HepG2 (cell line): ENCODE data around the gene MGAT2. TPM values are rescaled to one million over a fixed set of nuclear protein-coding genes. Genes with fewer than 3 reads are reported as not detected.

Experiments used
- ATAD3A ChIP-seq: sonication (generic); formaldehyde crosslinking; IDR thresholded peaks from 2 replicates; pipeline ENCODE4 v1.4.0; 2020; ENCODE audit warnings: missing genetic modification reagents
- CHCHD3 ChIP-seq: sonication (generic); formaldehyde crosslinking; IDR thresholded peaks from 2 replicates; pipeline ENCODE4 v1.8.0; 2022; ENCODE audit warnings: mild to moderate bottlenecking, missing genetic modification reagents, moderate library complexity
- CSRNP1 ChIP-seq: sonication (generic); formaldehyde crosslinking; IDR thresholded peaks from 2 replicates; pipeline ENCODE4 v1.8.1; 2023; ENCODE audit warnings: mild to moderate bottlenecking, missing genetic modification reagents
- DDIT3 ChIP-seq: sonication (generic); formaldehyde crosslinking; IDR thresholded peaks from 2 replicates; pipeline ENCODE4 v1.4.0; 2020; ENCODE audit warnings: mild to moderate bottlenecking, missing genetic modification reagents
- KAT7 ChIP-seq: IDR thresholded peaks from 2 replicates; pipeline ENCODE4 v1.6.1; 2018; ENCODE audit warnings: borderline replicate concordance, missing compliant biosample characterization
- KDM1A ChIP-seq: IDR thresholded peaks from 2 replicates; pipeline ENCODE4 v1.6.1; 2016; ENCODE audit warnings: missing compliant biosample characterization
- KDM5B ChIP-seq: sonication (generic); formaldehyde crosslinking; IDR thresholded peaks from 2 replicates; pipeline ENCODE4 v1.4.0; 2020; ENCODE audit warnings: missing genetic modification reagents, mild to moderate bottlenecking, borderline replicate concordance
- LRRFIP1 ChIP-seq: sonication (generic); formaldehyde crosslinking; conservative IDR thresholded peaks from 2 replicates; pipeline ENCODE4 v1.4.0; 2020; ENCODE audit warnings: missing genetic modification reagents
- MAFK ChIP-seq, 2 experiments: IDR thresholded peaks in 1 of 2; conservative IDR thresholded peaks in 1 of 2; 2 replicates each; pipeline ENCODE4 v1.6.1; 2011; ENCODE audit warnings: improper control_type of control experiment in 2 of 2, low read length in 2 of 2
- NAIF1 ChIP-seq: sonication (generic); formaldehyde crosslinking; IDR thresholded peaks from 2 replicates; pipeline ENCODE4 v1.5.0; 2020; ENCODE audit warnings: mild to moderate bottlenecking, missing genetic modification reagents, borderline replicate concordance
- NFE2L2 ChIP-seq: fragments of 150-350 bp; IDR thresholded peaks from 2 replicates; pipeline ENCODE4 v1.6.1; 2014; ENCODE audit warnings: low read length
- PTBP1 ChIP-seq: fragments of 200-400 bp; formaldehyde crosslinking; IDR thresholded peaks from 2 replicates; pipeline ENCODE4 v1.6.1; 2018; ENCODE audit warnings: low read length, low read depth; ENCODE audit not compliant: poor library complexity, severe bottlenecking
- SP2 ChIP-seq: sonication (generic); formaldehyde crosslinking; IDR thresholded peaks from 2 replicates; pipeline ENCODE4 v1.5.1; 2020; ENCODE audit warnings: mild to moderate bottlenecking, missing genetic modification reagents
- U2AF2 ChIP-seq: fragments of 200-400 bp; formaldehyde crosslinking; IDR thresholded peaks from 2 replicates; pipeline ENCODE4 v1.6.1; 2017; ENCODE audit warnings: low read depth, mild to moderate bottlenecking, low read length
- ZKSCAN5 ChIP-seq: sonication (generic); formaldehyde crosslinking; IDR thresholded peaks from 2 replicates; pipeline ENCODE4 v1.5.1; 2020; ENCODE audit warnings: mild to moderate bottlenecking, missing genetic modification reagents
- ZMYM2 ChIP-seq: sonication (generic); formaldehyde crosslinking; IDR thresholded peaks from 2 replicates; pipeline ENCODE4 v1.8.0; 2022; ENCODE audit warnings: mild to moderate bottlenecking, missing genetic modification reagents
- ZNF225 ChIP-seq: sonication (generic); formaldehyde crosslinking; IDR thresholded peaks from 2 replicates; pipeline ENCODE4 v1.4.0; 2020; ENCODE audit warnings: mild to moderate bottlenecking, missing genetic modification reagents
- ZNF260 ChIP-seq: sonication (generic); formaldehyde crosslinking; IDR thresholded peaks from 2 replicates; pipeline ENCODE4 v1.4.0; 2020; ENCODE audit warnings: missing genetic modification reagents, low read depth, mild to moderate bottlenecking, borderline replicate concordance
- ZNF350 ChIP-seq: sonication (generic); formaldehyde crosslinking; IDR thresholded peaks from 2 replicates; pipeline ENCODE4 v1.4.0; 2020; ENCODE audit warnings: mild to moderate bottlenecking, low read depth, missing genetic modification reagents, borderline replicate concordance
- ZNF44 ChIP-seq: sonication (generic); formaldehyde crosslinking; IDR thresholded peaks from 2 replicates; pipeline ENCODE4 v1.5.1; 2020; ENCODE audit warnings: mild to moderate bottlenecking, missing genetic modification reagents
- ZNF547 ChIP-seq: sonication (generic); formaldehyde crosslinking; IDR thresholded peaks from 2 replicates; pipeline ENCODE4 v1.5.1; 2020; ENCODE audit warnings: mild to moderate bottlenecking, missing genetic modification reagents
- ZNF556 ChIP-seq: sonication (generic); formaldehyde crosslinking; IDR thresholded peaks from 2 replicates; pipeline ENCODE4 v1.4.0; 2020; ENCODE audit warnings: mild to moderate bottlenecking, missing genetic modification reagents, borderline replicate concordance
- ZNF562 ChIP-seq: sonication (generic); formaldehyde crosslinking; IDR thresholded peaks from 2 replicates; pipeline ENCODE4 v1.8.0; 2022; ENCODE audit warnings: missing genetic modification reagents, borderline replicate concordance
- ZNF737 ChIP-seq: sonication (generic); formaldehyde crosslinking; IDR thresholded peaks from 2 replicates; pipeline ENCODE4 v1.5.0; 2020; ENCODE audit warnings: missing genetic modification reagents, mild to moderate bottlenecking, borderline replicate concordance
- ZNF75D ChIP-seq: sonication (generic); formaldehyde crosslinking; IDR thresholded peaks from 2 replicates; pipeline ENCODE4 v1.8.1; 2023; ENCODE audit warnings: missing genetic modification reagents, mild to moderate bottlenecking, borderline replicate concordance
- ZNF766 ChIP-seq: sonication (generic); formaldehyde crosslinking; IDR thresholded peaks from 2 replicates; pipeline ENCODE4 v1.5.0; 2020; ENCODE audit warnings: missing genetic modification reagents, borderline replicate concordance
- polyA plus RNA-seq, 8 experiments: library from polyadenylated mRNA; depleted of rRNA in 3 of 8; stranded (reverse) in 7 of 8; unstranded in 1 of 8; fragments of >200 nt; fragmentation: Illumina TruSeq in 4 of 8; extraction: Trizol in 4 of 8; gene quantifications; 2 replicates each; pipeline versions ENCODE4 v1.2.1 to v1.2.3, GENCODE V29; 2011 to 2016; ENCODE audit warnings: low read depth in 4 of 8, missing spikeins in 1 of 8, mixed read lengths in 1 of 8; ENCODE audit not compliant: insufficient read depth in 1 of 8
- total RNA-seq, 5 experiments: library from RNA; depleted of rRNA; stranded (reverse); fragments of >200 nt; fragmentation: Illumina TruSeq; extraction: Trizol; gene quantifications; 2 replicates each; pipeline ENCODE4 v1.2.3, GENCODE V29; 2016; ENCODE audit warnings: low read depth in 1 of 5

The MGAT2 gene
- total and polyA plus RNA-seq, 2 of the 13 experiments (the other 11 are each of a cell fraction or from before 2014, with no cell fraction given): 12.9 to 51.9 TPM

- TF ChIP-seq ZNF547 (CRISPR knock-in tag) (no peak; the same call in none of the 2 replicates), NAIF1 (CRISPR knock-in tag) (peak; percentile 87; the same call in 1 of the 2 replicates), CHCHD3 (peak; percentile 74; the same call in 1 of the 2 replicates), SP2 (CRISPR knock-in tag) (peak; percentile 46; the same call in 1 of the 2 replicates), U2AF2 (no peak), DDIT3 (no peak), KDM5B (peak; percentile 95; the same call in 1 of the 2 replicates), ZNF737 (CRISPR knock-in tag) (peak; percentile 58; the same call in 1 of the 2 replicates), LRRFIP1 (CRISPR knock-in tag) (0 out of 2 replicates have a peak, but pooled peaks have one; percentile 63), ZNF556 (peak; percentile 65; the same call in 1 of the 2 replicates), ZNF562 (CRISPR knock-in tag) (no peak; the same call in 1 of the 2 replicates), ZKSCAN5 (0 out of 2 replicates have a peak, but pooled peaks have one; percentile 2), NFE2L2 (no peak), ZMYM2 (CRISPR knock-in tag) (peak; percentile 98), ZNF260 (CRISPR knock-in tag) (no peak), ZNF225 (no peak), CSRNP1 (CRISPR knock-in tag) (peak; percentile 75; the same call in 1 of the 2 replicates), ZNF350 (peak; percentile 89; the same call in 1 of the 2 replicates), KAT7 (CRISPR knock-in tag) (peak; percentile 77; the same call in 1 of the 2 replicates), KDM1A (CRISPR knock-in tag) (no peak), ZNF44 (peak; percentile 66; the same call in 1 of the 2 replicates), ATAD3A (CRISPR knock-in tag) (no peak), MAFK (conservative IDR thresholded peaks at IDR 0.05 in 1 of 2, IDR thresholded peaks at IDR 0.05 in 1 of 2; ENCODE audit: low read length in 2 of 2) (no peak), PTBP1 (peak; percentile 40), ZNF75D (CRISPR knock-in tag) (no peak), ZNF766 (CRISPR knock-in tag) (0 out of 2 replicates have a peak, but pooled peaks have one; percentile 63)
Measured at GRCh38 chr14:49598485-49599300, 21.9 kb upstream of the MGAT2 start, which contains the start of gene LRR1 (continued).
